Umbilical cord (tissue), 2 donors: ENCODE results near the gene TM2D3. TPM values are rescaled to one million over a fixed set of nuclear protein-coding genes. Genes with fewer than 3 reads are reported as not detected.
"Not testable (repeated sequence)": the region's sequence is repeated elsewhere in the genome, so short reads cannot be mapped to it uniquely, and the experiment has no call there.

Source experiments
- DNase-seq: peaks from one replicate; pipeline ENCODE4 v3.0.0-alpha.2; 2015; ENCODE audit warnings: low spot score
- total RNA-seq: library from RNA; depleted of rRNA; stranded (reverse); fragments of >200 nt; gene quantifications from one replicate; pipeline ENCODE4 v1.2.3, GENCODE V29; 2014; ENCODE audit warnings: low replicate concordance; ENCODE audit not compliant: insufficient read depth

TM2D3 gene
- total RNA-seq, 1 donor from 2014 or later = 74.2 TPM

GRCh38 chr15:101657171-101657570, 5.0 kb upstream of the TM2D3 start:
- DNase-seq = no peak

- DNase-seq = not testable (repeated sequence)
Observed at GRCh38 chr15:101654624-101655337, 2.6 kb upstream of the TM2D3 start.

GRCh38 chr15:101654171-101654570, 2.0 kb upstream of the TM2D3 start:
- no peak for DNase-seq

- no peak for DNase-seq
Observed at GRCh38 chr15:101652786-101653430, 727 bp upstream of the TM2D3 start.

- DNase-seq = no peak
Observed at GRCh38 chr15:101651554-101652097, 555 bp downstream of the TM2D3 start.

GRCh38 chr15:101650145-101650544, 2.0 kb downstream of the TM2D3 start:
- DNase-seq = no peak

GRCh38 chr15:101648356-101648755, 3.8 kb downstream of the TM2D3 start:
- no peak for DNase-seq

GRCh38 chr15:101647251-101647650, 4.9 kb downstream of the TM2D3 start:
- DNase-seq = no peak

- no peak for DNase-seq
Observed at GRCh38 chr15:101646672-101647071, 5.5 kb downstream of the TM2D3 start.

GRCh38 chr15:101642361-101642760, 9.8 kb downstream of the TM2D3 start:
- DNase-seq = no peak

- peak; percentile 12 for DNase-seq
Observed at GRCh38 chr15:101641894-101642293, 10.3 kb downstream of the TM2D3 start.

- peak; percentile 79 for DNase-seq
Observed at GRCh38 chr15:101641129-101641764, 10.9 kb downstream of the TM2D3 start.

- no peak for DNase-seq
Observed at GRCh38 chr15:101639667-101640066, 12.5 kb downstream of the TM2D3 start.

- no peak for DNase-seq
Observed at GRCh38 chr15:101637919-101638318, 14.3 kb downstream of the TM2D3 start.

- DNase-seq = no peak
Observed at GRCh38 chr15:101637516-101637915, 14.7 kb downstream of the TM2D3 start.

GRCh38 chr15:101637038-101637437, 15.1 kb downstream of the TM2D3 start:
- no peak for DNase-seq

GRCh38 chr15:101635944-101636727, 16.0 kb downstream of the TM2D3 start:
- no peak for DNase-seq

GRCh38 chr15:101633356-101633755, 18.8 kb downstream of the TM2D3 start:
- DNase-seq = no peak

- DNase-seq = not testable (repeated sequence)
Observed at GRCh38 chr15:101626729-101627128, 25.5 kb downstream of the TM2D3 start.

- DNase-seq = no peak
Observed at GRCh38 chr15:101625980-101626379, 26.2 kb downstream of the TM2D3 start.

GRCh38 chr15:101625184-101625583, 27.0 kb downstream of the TM2D3 start:
- DNase-seq = no peak
